Right renal cortex interstitium (tissue), 3 donors: ENCODE measurements around the gene LAIR2. TPM values are rescaled to one million over a fixed set of nuclear protein-coding genes. Genes with fewer than 3 reads are reported as not detected.

Experiments
- DNase-seq, 3 donors: peaks; one replicate each; pipeline ENCODE4 v3.0.0-alpha.2; 2013; ENCODE audit warnings: low read depth in 3 of 3, low spot score in 2 of 3
- polyA plus RNA-seq, 3 donors: library from polyadenylated mRNA; unstranded; fragments of 120-200 nt; gene quantifications; one replicate each; pipeline ENCODE4 v1.2.1, GENCODE V29; 2013; ENCODE audit not compliant: insufficient read length in 3 of 3

The LAIR2 gene, protein sequence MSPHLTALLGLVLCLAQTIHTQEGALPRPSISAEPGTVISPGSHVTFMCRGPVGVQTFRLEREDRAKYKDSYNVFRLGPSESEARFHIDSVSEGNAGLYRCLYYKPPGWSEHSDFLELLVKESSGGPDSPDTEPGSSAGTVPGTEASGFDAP
- polyA plus RNA-seq = under 1 TPM in 1 of 3 donors, not detected in 2; 0.27 TPM

DNA sequence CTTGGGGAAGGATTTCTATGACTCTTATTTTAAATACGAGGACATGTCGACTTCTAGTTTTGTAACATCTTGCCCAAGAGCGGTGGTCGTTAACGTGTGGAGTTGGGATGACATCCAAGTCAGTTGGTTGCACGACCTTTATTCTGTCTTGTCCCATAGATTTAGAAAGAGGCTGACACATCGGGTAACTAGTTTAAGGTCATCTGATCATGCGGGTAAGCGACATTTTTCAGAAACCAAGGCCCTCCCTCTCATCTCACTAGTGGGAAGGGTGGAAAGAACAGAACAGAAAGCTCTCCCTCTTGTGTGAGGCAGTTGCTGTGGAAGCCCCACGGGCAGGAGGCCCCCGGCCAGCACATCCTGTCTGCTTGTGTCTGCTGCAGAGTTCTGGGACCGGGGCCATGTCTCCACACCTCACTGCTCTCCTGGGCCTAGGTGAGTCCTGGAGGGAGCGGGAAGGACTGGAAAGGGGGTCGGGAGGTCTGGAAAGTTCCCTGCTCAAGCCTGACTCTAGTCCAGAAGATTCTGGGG, at the start of gene LAIR2:
TSS of gene LAIR2 (plus strand) at position 314 of the 531 bp plus-strand sequence. CDS start at position 402, 88 bp downstream.
- DNase-seq = no peak

DNA sequence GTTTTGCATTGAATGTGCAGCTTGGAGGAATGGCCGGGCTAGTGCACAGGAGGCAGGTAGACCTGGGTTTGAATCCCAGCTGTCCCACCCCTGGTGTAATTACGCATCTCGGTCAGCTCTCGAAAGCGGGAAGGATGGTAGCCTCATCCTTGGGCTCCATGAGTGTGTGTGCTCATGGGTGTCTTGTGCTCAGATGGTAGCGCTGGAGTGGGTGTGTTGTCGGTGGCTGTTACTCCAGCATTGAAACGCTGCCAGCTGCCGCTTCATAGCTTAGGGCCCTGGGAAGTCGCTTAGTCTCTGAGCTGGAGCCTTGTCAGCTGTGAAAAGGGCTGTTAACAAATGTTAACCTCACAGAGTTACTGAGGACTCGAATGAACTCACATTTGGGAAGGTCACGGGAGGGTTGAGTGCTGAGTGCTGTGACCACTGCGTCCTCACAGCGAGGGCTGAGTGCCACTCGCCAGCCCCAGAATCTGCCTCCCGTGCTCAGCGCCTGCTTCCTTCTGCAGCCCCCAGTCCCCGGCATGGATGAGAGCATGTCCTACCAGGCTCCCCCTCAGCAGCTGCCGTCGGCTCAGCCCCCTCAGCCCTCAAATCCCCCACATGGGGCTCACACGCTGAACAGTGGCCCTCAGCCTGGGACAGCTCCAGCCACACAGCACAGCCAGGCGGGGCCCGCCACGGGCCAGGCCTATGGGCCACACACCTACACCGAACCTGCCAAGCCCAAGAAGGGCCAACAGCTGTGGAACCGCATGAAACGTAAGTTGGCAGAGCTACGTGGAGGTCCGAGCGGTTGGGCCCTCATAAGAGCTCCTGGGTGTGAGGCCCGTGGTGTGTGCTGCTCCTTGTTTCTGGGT, 48.5 kb upstream of the LAIR2 start:
- DNase-seq = no peak

DNA sequence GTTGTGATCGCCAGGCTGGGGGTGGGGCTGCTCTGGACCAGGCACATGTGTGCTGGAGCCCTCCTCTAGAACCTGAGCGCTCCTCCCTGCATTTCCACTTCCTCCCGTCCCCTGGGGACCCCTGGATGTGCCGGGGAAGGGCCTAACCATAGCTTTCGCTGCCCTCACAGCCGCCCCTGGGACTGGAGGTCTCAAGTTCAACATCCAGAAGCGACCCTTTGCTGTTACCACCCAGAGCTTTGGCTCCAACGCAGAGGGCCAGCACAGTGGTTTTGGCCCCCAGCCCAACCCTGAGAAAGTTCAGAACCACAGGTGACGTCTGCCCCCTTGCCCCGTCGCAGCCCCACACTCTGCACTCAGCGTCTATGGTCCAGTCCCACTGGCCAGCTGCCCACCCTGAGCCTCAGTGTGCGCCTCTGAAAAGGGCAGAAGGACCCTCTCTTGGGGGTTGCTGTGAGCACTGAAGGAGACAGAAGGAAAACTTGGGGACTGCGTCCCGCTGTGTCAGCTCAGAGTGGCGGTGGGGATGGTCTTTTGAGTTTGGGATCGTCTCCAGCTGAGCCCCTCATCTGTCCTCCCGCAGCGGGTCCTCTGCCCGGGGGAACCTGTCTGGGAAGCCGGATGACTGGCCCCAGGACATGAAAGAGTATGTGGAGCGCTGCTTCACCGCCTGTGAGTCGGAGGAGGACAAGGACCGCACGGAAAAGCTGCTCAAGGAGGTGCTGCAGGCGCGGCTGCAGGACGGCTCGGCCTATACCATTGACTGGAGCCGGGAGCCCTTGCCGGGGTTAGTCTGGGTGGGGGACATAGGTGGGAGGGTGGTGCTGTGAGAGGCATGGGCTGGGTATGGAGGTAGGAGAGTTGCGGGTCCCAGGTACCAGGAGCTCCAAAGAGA, 47.6 kb upstream of the LAIR2 start:
- DNase-seq = no peak

DNA sequence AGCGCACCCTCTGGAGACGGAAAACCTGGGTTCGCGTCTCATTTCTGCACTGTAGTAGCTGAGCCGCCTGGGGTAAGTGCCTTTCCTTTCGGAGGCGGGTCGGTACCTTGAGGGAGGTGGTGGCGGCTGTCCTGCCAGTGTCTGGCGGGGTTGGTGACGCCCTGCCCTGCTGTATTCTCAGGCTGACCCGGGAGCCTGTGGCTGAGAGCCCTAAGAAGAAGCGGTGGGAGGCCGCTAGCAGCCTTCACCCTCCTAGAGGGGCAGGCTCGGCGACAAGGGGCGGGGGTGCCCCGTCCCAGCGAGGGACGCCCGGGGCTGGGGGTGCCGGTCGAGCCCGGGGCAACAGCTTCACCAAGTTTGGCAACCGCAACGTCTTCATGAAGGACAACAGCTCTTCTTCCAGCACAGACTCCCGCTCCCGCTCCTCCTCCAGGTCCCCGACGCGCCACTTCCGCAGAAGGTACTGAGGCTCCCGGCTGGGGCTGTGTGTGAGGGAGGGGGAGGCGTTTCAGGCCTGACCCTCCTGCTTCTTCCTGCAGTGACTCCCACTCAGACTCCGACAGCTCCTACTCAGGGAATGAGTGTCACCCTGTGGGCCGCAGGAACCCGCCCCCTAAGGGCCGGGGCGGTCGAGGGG, 46.7 kb upstream of the LAIR2 start:
- no peak for DNase-seq

DNA sequence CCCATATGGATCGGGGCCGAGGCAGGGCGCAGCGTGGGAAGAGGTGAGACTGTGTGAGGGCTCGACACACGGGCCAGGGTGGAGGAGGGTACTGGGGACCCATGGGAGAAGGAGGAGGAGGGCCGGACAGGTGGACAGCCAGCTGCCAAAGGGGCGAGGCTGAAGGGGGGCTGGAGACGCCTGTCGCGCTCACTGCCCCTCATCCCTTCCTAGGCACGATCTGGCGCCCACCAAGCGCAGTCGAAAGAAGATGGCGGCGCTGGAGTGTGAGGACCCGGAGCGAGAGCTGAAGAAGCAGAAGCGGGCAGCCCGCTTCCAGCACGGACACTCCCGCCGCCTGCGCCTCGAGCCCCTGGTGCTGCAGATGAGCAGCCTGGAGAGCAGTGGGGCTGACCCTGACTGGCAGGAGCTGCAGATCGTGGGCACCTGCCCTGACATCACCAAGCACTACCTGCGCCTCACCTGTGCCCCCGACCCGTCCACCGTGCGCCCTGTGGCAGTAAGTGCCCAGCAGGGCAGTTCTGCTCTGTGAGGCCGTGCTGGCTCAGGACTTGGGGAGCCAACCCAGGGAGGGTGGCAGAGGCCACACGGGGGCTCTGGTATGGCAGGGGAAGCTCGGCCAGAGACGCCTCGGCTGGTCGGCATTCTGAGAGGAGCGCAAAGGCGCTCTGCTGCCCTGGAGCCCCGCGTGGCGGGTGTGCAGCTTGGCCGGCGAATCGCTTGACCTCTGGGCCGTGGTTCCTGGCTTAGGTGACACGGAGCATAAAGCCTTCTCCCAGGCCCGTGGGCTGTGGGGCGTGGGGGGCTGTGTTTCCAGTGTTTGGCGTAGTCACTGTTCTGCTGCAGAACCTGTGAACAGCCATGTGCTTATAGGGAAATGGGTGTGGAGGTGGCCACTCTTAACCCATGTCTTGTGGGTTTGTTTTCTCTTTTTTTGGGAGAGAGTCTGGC, 45.9 kb upstream of the LAIR2 start:
- DNase-seq = no peak

DNA sequence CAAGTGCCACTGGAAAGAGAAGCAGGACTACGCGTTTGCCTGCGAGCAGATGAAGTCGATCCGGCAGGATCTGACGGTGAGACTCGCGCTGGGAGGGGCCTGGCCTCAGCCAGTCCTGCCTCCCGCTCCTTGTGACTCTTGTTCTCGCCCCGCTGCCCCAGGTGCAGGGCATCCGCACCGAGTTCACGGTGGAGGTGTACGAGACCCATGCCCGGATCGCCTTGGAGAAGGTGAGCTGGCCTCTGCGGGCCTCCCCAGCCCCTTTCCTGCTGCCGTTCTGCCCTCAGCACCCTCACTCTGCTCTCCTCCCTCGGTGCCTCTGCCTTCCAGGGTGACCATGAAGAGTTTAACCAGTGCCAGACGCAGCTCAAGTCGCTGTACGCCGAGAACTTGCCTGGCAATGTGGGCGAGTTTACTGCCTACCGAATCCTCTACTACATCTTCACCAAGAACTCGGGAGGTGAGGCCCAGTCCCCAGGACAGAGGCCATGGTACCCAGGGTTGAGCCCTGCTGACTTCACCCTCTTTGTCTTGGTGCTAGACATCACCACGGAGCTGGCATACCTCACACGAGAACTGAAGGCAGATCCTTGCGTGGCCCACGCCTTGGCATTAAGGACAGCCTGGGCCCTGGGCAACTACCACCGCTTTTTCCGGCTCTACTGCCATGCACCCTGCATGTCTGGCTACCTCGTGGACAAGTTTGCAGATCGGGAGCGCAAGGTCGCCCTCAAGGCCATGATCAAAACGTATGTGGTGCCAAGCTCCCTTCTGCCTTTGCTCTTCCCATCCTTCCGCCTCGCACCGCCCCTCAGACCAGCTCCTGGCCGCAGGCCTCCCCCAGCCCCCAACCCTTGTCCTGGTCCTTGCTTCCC, 44.6 kb upstream of the LAIR2 start:
- DNase-seq = no peak

DNA sequence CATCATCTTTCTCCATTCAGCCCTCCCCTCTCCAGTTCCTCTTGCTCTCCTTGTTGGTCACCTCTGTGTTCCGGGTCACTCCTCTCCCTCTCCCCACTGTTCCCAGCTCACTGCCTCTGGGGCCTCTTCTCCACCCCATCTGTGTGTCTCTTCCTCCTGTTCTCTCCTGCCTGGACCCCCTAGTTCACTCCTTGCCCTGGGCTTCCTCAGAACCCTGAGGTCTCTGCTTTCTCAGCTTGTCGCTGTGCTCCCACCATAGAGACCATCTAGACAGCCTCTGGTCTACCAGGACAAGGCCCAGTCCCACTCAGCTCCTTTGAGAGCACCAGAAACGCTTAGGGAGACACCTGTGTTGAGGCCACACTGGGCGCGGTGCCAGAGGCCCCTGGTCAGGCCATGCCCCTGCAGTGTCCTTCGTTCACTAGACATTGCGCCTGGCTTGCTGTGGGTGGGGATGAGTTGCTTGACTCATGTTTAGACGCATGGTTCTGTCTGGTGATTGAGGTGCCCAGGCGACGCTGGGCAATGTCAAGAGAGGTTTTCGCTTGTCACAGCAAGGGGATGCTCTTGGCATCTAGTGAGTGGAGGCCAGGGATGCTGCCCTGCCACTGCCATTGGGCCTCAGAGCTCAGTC, 43.9 kb upstream of the LAIR2 start:
- no peak for DNase-seq

DNA sequence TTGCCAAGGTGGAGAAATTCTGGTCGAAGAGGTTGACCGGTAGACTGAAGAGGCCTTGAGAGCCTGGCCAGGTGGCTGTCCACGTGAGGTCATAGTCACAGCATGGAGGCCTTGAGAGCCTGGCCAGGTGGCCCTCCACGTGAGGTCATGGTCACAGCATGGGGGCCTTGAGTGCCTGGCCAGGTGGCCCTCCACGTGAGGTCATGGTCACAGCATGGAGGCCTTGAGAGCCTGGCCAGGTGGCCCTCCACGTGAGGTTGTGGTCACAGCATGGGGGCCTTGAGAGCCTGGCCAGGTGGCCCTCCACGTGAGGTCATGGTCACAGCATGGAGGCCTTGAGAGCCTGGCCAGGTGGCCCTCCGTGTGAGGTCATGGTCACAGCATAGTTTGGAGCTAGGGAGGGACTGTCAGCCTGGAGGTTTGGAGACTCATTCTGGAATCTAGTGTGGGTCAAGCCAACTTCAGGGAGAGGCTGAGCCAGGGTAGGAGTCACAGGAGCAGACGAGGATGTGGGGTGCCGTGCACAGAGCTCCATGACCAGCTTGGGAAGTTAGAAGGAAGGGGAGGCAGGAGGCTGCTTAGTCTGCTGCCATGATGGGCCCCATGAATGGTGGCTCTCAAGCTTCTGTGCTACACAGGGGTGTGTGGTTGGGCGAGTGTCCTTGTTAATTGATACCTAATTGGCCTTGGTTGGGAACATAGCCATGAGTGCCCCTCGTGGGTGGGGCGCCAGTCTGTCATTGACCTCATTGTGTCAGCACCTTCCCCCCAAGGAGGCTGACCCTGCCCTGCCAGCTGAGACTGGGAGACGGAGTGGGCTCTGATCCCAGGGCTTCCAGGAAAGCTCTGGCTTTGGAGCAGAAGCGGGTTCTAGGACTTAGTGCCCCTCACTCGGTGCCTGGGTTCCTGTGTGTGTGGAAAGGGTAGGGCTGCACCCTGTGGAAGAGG, 43.1 kb upstream of the LAIR2 start:
- no peak for DNase-seq

DNA sequence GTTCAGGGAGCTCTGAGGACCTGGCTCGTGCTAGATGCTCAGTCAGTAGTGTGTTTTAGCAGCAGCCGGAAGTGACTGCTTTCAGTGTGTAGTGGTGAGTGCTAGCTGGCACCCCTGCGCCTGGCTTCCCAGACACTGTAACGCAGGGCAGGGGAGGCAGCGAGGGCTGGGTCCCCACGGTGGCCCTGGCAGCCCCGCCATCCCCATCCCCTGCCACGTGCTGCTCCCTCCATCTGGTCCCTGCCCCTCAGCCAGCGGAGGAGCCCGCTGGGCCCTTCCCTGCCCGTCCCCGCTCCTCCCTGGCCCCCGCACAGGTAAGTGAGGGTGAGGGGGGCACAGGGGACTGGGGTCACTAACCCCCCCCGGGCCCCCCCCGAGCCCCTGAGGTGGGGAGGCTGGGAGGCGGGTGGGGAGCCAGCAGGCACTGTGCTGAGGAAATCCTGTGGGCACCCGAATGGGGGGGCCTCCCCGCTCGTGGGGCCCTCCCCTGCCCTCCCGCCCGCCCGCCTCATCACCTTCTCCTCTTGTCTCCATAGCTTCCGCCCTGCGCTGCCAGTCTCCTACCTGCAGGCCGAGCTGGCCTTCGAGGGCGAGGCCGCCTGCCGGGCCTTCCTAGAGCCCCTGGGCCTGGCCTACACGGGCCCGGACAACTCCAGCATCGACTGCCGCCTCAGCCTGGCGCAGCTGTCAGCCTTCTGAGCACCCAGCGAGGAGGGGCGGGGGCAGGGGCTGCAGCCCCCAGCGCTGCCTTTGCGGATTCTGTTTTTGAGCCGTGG, 42.2 kb upstream of the LAIR2 start:
- no peak for DNase-seq

DNA sequence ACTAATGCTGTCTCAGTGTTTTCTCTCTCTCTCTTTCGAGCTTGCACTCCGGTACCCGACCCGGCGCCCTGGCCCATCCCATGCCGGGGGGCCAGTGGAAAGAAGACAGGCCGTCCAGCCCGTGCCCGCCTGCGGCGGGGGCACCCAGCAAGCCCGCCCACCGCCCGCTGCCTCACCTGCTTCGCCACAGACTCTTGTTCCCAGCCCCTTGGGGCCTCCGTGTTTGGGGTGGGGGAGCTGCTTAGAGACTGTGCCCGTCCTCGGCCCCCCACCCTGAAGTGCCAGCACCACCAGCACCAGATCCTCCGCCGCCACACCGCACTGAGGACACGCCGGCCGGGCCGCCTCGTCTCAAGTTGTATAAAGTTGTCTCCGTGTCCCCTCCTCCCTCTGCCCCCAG, 41.4 kb upstream of the LAIR2 start:
- DNase-seq = no peak

DNA sequence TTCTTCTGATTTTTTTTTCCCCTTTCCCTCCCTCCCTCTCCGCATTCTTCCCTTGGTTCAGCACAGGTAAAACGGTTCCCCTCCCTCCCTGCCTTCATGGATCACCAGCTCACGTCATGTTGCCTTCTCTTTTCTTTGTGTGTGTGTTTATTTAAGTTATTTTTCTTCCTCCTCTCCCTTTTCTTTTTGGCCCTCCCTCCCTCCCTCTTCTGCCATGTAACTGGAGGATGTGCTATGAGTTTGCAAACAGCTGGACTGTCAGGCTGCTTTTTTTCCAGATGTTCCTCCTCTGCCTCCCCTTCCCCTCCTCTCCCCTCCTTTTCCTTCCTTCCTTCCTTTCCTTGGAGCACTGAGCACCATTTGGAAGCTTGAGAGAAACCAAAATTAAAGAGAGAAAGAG, 41.0 kb upstream of the LAIR2 start:
- peak in 1 of 3 donors; percentile 69 for DNase-seq

DNA sequence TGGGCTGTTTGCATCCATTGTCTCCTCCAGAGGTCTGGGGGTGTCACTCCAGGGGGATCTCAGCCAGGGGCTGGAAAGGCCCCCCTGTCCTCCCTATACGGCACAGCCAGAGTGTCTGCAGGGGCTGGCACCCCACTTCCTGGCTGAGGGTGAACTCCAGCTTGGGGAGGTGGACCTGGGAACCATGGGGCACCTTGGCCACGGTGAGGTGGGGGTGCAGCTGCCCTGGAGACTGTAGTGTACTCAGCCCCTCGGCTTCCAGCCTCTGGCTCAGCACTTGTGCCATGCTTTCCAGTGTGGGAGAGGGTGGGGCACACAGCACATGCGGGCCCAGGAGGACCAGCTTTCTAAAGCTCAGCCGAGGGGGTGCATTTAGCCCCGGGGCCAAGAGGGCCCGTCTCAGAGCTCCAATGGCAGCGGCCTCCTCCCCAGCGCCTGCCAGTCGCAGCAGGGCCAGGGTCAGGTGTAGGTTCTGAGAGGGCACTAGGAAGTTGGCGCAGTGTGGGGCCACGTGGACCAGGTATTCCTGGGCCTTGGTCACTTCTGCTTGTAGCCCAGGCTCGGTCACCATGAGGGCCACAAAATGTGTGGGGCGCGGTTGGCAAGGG, 40.5 kb upstream of the LAIR2 start:
- no peak for DNase-seq

DNA sequence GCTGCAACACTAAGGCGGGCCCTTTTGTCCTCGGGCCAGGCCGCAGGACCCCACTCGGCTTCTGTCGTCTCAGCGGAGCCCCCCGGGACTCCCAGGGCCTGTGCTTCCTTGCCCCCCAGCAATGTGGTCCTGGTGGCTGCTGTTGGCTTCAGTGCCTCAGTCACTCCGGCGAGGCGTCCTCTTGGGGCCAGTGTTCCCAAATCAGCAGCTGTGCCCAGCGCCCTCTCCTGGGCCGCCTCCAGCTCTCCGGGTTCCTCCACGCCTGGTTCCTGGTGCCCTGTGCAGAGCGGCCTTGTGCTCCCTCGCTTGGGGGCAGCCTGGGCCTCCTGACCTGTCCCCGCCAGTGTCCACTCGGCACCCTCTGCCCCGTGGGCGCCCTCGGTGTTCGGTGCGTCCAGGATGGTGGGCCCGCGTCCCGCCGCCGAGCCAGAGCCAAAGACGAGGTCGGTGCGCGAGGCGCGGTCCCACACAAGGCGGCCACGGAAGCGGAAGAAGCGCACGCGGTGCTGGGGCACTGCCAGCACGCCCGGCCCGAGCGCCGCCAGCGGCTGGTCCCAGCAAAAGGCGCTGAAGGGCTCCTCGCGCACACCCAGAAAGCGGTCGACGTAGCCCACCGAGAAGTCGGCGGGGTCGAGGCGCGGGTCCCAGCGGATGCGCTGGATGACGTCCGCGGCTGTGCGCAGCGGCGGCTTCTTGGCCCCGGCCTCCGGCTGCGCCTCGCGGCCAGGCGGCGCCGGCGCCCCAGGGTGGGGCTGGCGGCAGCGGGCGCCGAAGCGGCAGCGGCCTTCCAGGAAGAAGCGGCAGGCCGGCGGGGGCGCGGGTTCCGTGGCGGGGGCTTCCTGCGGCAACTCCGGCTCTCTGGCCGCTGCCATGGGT, 39.7 kb upstream of the LAIR2 start:
- no peak for DNase-seq

DNA sequence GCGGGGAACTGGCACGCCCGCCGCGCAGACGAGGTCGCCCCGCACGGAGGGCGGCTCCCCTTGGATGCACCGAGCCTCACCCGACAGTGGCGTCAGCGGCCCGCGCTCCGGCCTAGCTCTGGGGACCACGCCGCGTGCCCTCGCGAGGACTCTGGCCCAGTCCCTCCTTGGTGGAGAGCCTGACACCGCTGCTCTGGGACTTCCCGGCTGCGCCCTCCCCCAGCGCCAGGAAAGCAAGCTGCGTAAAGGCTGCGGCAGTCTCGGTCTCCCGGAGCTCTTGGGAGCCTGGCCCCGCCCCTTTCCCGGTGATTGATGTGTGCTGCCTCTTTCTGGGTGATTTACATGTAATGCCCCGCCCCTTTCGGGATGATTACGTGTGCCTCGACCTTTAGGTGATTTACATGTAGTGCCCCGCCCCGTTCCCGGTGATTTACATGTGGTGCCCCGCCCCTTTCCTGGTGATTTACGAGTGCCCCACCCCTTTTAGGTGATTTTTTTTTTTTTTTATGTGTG, 39.0 kb upstream of the LAIR2 start, which contains the start of gene LENG9:
TSS of gene LENG9 (minus strand) at position 248 of the 513 bp plus-strand sequence. CDS start 252 bp downstream, outside the sequence.
- DNase-seq = peak; percentile 85 to 88 (median 86)
